Epidermal melanocyte (primary cell): ENCODE measurements around the gene HCN3.
"Not testable (repeated sequence)": the region's sequence is repeated elsewhere in the genome, so short reads cannot be mapped to it uniquely, and the experiment has no call there.

Source experiments
- DNase-seq: peaks from one replicate; pipeline ENCODE4 v3.0.0; 2011; ENCODE audit warnings: low spot score; ENCODE audit not compliant: insufficient read length

Gene HCN3

DNA sequence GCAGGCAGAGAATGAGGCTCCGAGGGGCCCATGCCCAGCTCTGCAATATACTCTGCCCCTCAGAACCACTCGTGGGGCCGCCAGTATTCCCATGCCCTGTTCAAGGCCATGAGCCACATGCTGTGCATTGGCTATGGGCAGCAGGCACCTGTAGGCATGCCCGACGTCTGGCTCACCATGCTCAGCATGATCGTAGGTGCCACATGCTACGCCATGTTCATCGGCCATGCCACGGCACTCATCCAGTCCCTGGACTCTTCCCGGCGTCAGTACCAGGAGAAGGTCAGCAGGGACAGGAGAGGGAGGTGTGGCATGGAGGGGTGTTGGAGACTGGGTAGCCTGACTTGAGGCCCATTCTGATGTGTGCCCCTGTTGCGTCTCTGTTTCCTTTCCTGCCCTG is 7.2 kb downstream of the HCN3 start:
- DNase-seq, result no peak

DNA sequence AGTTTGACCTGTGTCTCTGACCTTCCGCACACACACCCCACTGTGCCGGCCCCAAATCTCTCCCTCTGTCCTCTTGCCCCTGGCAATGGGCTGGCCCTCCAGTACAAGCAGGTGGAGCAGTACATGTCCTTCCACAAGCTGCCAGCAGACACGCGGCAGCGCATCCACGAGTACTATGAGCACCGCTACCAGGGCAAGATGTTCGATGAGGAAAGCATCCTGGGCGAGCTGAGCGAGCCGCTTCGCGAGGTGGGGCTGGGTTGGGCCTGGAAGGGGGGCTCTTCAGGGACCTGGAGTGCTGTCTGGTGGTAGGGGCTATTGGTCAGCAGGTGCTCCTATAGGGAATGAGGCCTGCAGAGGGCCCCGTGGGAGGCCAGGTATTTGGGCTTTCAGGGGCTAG is 7.8 kb downstream of the HCN3 start:
- DNase-seq, result no peak

DNA sequence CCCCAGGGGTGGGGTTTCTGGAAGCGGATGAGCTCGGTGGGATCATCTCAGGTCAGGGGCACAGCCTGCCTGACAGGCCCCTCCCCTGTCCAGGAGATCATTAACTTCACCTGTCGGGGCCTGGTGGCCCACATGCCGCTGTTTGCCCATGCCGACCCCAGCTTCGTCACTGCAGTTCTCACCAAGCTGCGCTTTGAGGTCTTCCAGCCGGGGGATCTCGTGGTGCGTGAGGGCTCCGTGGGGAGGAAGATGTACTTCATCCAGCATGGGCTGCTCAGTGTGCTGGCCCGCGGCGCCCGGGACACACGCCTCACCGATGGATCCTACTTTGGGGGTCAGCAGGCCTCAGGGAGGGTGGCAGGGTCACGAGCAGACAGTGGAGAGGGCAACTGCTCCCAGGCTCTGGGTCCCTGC is 8.4 kb downstream of the HCN3 start:
- DNase-seq, result no peak

DNA sequence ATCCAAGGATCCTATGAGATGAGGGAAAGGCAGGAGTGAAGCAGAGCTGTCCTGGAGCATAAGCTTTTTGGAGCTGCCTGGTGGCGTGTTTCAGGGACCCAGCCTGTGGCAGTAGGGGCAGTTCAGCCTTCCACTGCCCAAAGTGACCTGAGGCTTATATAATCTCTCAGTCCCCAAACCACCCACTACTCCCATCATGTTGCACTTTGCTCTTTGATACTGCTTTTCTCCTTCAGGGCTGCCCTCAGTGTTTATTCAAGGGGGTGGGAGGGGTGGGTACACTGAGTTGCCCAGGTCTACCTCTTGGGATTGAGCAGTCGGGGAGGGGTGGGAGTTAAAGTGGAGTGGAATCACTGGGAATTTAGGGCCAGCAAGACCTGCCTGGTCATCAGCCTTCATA is 9.3 kb downstream of the HCN3 start:
- DNase-seq, result no peak

DNA sequence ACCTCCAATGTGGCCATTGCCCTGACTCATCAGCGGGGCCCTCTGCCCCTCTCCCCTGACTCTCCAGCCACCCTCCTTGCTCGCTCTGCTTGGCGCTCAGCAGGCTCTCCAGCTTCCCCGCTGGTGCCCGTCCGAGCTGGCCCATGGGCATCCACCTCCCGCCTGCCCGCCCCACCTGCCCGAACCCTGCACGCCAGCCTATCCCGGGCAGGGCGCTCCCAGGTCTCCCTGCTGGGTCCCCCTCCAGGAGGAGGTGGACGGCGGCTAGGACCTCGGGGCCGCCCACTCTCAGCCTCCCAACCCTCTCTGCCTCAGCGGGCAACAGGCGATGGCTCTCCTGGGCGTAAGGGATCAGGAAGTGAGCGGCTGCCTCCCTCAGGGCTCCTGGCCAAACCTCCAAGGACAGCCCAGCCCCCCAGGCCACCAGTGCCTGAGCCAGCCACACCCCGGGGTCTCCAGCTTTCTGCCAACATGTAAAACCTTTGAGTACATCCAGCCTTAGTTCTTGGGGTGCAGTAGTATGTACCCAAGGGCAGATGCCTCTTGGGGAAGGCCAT is 10.8 kb downstream of the HCN3 start:
- no peak for DNase-seq

DNA sequence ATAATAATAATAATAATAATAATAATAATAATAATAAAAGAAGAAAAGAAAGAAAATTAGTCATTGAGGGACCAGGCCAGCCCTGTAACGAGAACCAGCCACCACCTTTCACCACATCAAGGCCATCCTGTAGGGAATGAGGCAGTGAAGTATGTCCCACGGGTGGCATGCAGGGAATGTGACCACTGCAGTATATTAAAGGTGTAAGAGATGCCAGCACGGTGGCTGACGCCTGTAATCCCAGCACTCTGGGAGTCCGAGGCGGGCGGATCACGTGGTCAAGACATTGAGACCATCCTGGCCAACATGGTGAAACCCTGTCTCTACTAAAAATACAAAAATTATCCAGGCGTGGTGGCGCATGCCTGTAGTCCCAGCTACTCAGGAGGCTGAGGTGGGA is 13.7 kb downstream of the HCN3 start:
- DNase-seq, result not testable (repeated sequence)

DNA sequence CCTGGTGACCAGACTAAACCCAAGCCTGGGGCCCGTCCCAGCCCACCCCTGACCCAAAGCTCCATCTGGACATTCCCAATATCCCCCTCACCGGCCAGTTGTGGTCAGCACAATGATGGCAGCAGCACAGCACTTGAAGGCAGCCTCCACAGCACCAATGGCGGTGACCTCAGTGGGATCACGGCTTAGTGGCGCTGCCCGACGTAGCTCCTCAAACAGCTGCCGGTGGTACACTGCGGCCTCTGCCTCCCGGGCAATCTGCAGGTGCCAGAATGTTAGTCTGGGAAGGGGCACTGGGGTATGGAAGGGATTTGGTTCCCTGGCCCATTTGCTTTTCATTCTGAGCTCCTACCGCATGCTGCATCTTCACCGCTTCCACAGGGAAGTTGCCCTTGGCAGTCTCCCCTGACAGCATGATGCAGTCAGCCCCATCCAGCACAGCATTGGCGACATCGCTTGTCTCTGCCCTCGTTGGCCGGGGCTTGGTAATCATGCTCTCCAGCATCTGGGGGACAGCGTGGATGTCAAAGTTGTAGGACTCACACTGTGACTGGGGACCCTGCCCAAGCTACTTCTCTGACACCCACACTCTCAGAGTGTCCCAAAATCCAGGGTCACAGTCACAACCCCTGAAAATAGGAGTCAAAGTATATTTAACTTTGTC is 16.0 kb downstream of the HCN3 start:
- no peak for DNase-seq

DNA sequence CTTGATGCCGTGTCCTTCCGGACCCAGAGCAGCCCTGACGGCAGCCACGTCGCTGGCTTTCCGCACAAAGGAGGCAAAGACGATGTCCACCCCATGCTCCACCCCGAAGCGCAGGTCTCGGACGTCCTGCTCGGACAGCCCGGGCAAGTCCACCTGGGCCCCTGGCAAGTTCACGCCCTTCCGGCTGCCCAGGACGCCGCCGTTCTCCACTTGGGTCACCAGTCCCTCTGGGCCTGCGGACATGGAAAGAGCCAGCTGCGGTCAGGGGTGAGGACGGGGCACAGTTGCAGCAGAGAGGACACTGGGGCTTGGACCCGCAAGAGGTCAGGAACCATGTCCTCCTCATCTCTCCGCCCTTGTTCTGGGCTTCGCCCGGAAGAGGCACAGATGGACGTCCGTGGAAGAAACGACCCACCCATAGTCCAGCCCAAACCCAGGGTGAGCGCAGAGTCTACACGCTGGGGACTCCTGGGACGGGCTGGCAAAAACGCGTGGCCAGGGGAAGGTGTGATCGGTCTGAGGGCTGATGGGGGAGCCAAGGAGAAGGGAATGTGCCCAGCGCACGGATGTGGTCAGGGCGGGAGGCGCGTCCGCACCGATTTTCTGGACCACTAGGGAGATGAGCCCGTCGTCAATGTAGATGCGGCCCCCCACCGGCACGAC is 17.4 kb downstream of the HCN3 start:
- no peak for DNase-seq

DNA sequence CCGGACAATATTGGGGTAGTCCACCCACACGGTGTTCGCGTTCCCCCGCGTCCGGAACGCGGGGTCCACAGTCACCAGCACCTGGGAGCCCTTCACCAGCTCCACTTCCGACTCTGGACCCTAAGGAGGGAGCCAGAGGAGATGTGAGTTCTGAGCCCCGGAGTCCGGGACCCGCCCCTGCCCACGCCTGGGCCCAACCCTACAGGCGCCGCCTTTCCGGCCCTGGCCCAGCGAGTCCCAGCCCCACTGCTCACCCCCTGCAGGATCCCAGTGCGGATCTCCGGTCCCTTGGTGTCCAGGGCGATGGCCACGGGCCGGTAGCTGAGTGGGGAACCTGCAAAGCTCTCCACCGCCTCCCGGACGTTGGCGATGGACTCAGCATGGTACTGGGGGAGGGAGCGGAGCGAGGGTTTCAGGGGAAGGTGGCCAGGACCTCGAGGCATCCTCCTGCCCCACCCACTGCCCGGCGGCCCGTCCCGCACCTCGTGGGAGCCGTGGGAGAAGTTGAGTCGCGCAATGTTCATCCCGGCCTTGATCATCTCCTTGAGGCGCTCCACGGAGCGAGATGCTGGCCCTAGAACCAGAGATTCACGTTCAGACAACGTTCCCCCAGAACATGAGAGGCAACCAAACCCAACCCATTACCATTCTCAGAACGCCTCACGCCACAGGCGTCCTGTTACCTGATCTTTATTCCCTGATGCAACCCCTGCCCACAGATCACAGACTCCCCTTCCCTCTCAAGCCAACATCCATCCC is 18.1 kb downstream of the HCN3 start:
- no peak for DNase-seq

DNA sequence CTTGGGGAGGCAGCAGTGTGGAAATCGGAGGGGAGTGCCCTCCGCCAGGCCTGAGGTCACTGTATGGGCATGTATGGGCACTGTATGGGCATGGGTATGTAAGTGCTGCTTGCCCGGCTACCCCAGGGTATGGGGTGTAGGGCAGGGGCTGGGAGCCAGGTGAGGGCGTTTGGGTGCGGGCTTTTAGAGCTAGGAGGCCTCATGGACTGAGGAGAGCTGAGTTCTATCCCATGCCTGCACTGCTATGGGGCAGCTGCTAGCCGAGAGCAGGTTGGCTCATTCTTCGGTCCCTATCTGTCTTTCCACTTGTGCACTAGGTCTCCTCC is 18.6 kb downstream of the HCN3 start:
- DNase-seq, result no peak

DNA sequence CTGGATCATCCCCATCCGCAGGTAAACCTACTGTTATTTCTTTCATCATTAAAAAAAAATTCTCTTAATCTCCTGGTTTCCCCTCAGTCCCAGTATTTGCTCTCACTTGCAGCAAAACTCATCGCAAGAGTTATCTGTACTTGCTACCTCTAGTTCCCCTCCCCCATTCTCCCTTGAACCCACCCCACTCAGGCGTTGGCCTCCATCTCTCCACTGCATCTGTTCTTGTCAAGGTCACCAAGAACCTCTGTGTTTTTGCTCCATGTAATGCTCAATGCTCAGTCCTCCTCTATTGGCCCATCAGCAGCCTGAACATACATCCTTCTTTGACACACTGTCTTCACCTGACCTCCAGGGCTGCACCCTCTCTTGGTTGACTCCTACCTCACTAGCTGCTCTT is 19.4 kb downstream of the HCN3 start:
- no peak for DNase-seq

DNA sequence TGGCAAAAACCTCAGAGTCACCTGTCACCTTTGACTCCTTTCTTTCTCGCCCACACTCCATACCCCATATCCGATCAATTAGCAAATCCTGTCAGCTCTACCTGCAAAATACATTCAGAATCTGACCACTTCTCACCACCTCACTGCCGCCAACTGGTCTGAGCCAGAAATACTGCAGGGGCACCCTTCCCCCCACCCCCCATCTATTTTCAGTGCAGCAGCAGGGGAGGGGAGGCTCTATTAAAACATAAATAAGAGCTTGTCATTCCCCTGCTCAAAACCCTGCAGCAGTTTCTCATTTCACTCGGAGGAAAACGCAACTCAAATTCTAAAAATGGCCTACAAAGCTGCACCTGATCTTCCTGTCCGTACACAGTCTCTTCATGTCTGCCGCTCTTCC is 20.1 kb downstream of the HCN3 start:
- DNase-seq, result no peak

DNA sequence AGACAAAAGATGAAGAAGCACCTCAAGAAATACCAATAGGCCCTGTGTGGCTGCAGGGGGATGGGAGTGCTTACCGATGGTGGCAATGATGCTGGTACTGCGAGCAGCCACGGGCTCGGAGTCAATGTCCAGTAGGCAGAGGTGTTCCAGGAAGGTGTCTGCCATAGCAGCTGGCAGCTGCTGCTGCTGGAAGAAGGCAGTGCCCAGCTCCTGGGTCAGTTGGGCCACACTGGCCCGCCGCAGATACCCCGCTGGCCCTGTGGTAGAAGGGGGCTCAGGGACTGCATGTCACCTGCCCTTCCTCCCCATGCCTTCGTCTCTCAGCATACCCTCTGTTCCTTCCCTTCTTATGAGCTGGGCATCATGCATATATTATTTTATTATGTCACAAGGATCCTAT is 22.8 kb downstream of the HCN3 start:
- DNase-seq, result no peak

DNA sequence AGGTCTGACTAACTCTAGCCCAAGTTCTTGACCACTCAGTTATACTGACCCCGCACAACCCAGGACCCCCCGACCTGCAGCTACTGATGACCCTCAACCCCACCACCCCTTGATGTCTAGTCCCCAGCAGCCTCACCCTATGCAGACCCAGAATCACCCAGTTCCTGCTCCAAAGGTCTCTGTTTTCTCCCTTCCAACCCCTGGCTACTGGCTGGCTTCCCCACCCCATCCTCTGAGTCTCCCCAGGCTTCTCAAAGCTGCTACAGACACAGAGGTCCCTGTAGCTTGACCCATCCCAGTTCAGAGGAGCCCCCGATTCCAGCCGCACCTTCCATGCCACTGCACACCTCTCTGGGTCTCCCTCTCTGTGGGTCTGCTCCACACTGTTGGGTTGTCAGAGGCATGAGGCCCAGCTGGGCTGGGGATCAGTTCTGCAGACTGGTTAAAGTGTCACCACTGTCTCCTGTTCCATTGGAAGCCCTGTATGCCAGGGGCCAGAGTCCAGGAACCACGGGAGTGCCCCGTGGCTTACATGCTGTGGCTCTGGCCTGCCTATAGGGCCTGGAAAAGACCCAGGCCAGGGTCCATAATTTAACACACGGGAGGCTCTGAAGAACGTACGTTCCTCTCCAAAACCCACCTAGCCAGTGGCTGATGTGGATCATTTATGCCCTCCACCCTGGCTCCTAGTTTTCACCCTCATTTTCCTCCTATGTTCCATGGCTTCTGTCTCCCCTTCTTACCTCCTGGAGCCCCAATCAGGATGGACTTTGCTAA is 23.5 kb downstream of the HCN3 start:
- DNase-seq, result no peak

DNA sequence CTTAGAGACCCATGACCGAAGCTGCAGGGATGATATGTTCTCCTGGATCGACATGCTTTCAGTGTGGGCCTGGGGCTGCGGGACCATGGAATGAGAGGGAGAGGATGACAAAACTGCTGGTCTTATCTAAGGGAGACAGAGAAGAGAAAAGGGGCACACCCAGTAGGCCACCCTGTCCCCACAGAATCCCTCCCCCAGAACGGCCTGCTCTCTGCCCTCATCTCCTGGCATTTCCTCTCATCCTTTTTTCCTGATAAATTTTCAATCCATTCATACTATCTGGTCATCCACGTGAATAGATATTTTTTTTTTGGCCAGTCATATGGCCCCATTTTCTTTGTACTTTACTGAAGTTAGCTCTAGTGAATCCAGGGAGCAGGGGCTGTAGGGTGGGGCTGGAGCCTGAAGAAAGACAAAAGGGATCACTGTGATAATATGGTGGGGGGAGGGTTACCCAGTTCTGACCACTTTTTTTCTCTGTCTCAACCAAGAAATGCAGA is 24.1 kb downstream of the HCN3 start, which contains the start of gene PKLR:
TSS of gene PKLR (minus strand) at position 97 of the 500 bp plus-strand sequence. CDS start at position 54, 43 bp downstream.
- DNase-seq, result no peak

DNA sequence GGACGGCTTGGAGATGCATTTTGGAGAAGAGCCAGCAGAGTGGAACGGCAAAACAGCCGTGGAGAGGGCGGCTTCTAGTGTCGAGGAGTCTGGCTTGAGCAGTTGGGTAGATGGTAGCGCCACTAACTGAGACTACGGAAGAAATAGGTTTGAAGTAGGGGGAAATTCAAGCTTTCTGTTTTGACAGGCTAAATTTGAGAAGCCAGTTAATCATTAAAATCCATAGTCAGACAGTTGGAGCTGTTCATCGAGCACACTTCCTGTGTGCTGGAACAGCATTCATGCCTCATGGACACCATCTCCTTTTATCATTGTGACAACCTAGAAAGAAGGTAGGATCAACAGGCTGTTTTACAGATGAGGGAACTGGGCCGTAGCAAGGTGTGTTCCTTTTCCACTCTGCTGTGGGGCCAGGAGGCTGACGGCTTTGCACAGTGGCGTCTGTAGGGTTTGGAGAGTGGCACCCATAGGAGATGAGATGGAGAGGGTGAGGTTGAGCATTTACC is 27.3 kb downstream of the HCN3 start:
- DNase-seq, result no peak

DNA sequence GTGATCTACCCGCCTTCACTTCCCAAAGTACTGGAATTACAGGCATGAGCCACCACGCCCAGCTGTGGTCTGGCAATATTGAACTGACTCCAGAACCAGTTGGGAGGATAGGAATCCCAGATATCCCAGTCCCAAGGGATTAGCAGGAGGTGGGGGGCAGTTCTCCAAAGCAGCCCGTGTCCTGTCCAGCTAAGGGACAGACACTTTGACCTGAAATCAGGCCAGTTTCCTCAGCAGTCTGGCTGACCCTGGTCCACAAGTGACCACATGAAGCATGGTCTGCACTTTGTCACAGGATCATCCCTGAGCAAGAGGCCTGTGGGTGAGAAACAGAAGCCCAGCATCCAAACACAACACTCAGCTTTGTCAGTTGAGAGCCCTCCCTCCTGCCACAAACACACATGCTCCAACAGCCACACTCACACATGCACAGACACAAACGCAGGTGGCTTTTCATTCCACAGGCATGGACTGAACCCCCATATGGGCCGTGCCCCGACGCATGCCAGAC is 28.7 kb downstream of the HCN3 start:
- DNase-seq, result no peak

DNA sequence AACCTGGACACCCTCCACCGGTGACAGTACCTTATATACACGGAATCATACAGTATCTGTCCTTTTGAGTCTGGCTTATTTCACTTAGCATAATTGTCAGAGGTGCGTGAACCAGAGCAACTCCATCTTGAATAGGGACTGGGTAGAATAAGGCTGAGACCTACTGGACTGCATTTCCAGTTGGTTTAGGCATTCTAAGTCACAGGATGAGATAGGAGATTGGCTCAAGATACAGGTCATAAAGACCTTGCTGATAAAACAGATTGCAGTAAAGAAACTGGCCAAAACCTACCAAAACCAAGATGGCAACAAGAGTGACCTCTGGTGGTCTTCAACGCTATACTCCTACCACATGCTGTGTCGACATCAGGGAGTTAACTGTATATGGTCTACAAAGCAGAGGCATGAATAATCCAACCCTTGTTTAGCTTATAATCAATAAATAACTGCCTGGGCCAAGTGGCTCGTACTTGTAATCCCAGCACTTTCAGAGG is 30.0 kb downstream of the HCN3 start:
- no peak for DNase-seq

DNA sequence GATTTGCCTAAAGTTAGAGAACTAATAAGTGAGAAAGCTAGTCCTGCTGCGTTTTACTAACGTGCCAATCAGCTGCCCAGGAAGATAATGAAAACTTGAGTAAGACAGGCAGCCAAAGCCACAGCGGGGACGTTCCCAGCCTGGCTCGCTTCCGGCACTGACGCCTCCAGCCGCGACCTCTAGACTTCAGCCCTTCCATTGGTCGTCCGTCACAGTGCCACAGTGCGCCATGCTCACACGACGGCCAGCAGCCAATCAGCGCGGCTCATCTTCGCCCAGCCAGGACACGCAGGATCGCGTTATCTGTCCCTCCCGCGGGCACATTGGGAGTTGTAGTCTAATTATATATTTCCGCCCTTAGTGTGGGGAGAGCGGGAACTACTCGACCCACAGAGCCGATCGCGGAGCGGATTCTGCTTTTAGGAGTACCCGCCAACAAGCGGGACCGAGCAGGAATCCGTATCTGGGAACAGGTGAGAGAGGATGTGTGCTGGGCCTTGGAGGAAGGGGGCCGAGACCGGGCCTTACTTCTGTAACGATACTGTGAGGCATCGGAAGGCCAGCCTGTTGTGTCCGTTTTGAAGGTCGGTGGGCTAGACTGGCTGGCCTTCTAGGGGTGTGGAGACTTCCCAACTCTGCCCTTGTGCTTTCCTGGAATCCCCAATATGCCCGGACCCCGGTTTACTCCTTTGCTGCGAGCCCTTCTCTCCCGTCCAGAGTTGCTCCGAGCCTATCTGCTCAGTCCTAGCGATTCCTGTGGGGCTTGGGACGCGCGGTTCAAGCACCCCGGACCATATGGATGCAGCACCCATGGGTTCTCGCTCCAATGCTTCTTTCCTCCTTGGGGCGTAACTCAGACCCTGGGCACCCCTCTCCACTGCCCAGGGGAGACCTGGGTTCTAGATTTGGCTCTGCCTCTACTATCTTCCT is 31.5 kb downstream of the HCN3 start, which contains the start of gene FDPS:
TSS of gene FDPS (plus strand) at position 374 of the 930 bp plus-strand sequence. CDS start 924 bp downstream, outside the sequence.
- peak; percentile 99 for DNase-seq
